HepG2 (cell line): ENCODE results near the gene C1QTNF12. TPM values are rescaled to one million over a fixed set of nuclear protein-coding genes. Genes with fewer than 3 reads are reported as not detected.

ENCODE experiments used
- BORCS8-MEF2B ChIP-seq: sonication (generic); formaldehyde crosslinking; IDR thresholded peaks from 2 replicates; pipeline ENCODE4 v1.8.0; 2022; ENCODE audit warnings: mild to moderate bottlenecking, missing genetic modification reagents
- EP300 ChIP-seq, 3 experiments: sonication (generic) in 1 of 3; formaldehyde crosslinking in 1 of 3; IDR thresholded peaks; 2 replicates each; pipeline versions ENCODE4 v1.5.1 to v1.6.1; 2011 to 2020; ENCODE audit warnings: low read depth in 2 of 3, low read length in 2 of 3, borderline replicate concordance in 1 of 3, improper control_type of control experiment in 1 of 3, mild to moderate bottlenecking in 1 of 3, missing genetic modification reagents in 1 of 3, moderate library complexity in 1 of 3
- FOXJ3 ChIP-seq: sonication (generic); formaldehyde crosslinking; IDR thresholded peaks from 2 replicates; pipeline ENCODE4 v1.4.0; 2020; ENCODE audit warnings: missing genetic modification reagents, mild to moderate bottlenecking, borderline replicate concordance
- HOXA5 ChIP-seq: sonication (generic); formaldehyde crosslinking; IDR thresholded peaks from 2 replicates; pipeline ENCODE4 v1.4.0; 2020; ENCODE audit warnings: missing genetic modification reagents
- KLF12 ChIP-seq: sonication (generic); formaldehyde crosslinking; IDR thresholded peaks from 2 replicates; pipeline ENCODE4 v1.4.0; 2020; ENCODE audit warnings: missing genetic modification reagents, borderline replicate concordance
- MAX ChIP-seq: IDR thresholded peaks from 2 replicates; pipeline ENCODE4 v1.6.1; 2012; ENCODE audit warnings: inconsistent platforms
- MIER3 ChIP-seq: IDR thresholded peaks from 2 replicates; pipeline ENCODE4 v1.6.1; 2016; ENCODE audit warnings: missing compliant biosample characterization, borderline replicate concordance
- PHF20 ChIP-seq: sonication (generic); formaldehyde crosslinking; IDR thresholded peaks from 2 replicates; pipeline ENCODE4 v1.5.0; 2020; ENCODE audit warnings: mild to moderate bottlenecking, missing genetic modification reagents
- POLR2A ChIP-seq, 2 experiments: IDR thresholded peaks; 2 replicates each; pipeline ENCODE4 v1.6.1; 2011; ENCODE audit warnings: low read depth in 2 of 2, low read length in 2 of 2, mild to moderate bottlenecking in 1 of 2, moderate library complexity in 1 of 2; ENCODE audit not compliant: insufficient read depth in 1 of 2
- RXRB ChIP-seq: IDR thresholded peaks from 2 replicates; pipeline ENCODE4 v1.6.1; 2016; ENCODE audit warnings: borderline replicate concordance, missing genetic modification reagents, missing compliant biosample characterization
- SETDB1 ChIP-seq: sonication (generic); formaldehyde crosslinking; IDR thresholded peaks from 2 replicates; pipeline ENCODE4 v1.5.1; 2020; ENCODE audit warnings: missing genetic modification reagents, mild to moderate bottlenecking, borderline replicate concordance
- SMAD1 ChIP-seq: sonication (generic); formaldehyde crosslinking; IDR thresholded peaks from 2 replicates; pipeline ENCODE4 v1.4.0; 2020; ENCODE audit warnings: missing genetic modification reagents, low read depth, mild to moderate bottlenecking, borderline replicate concordance
- TFAP4 ChIP-seq: sonication (generic); IDR thresholded peaks from 2 replicates; pipeline ENCODE4 v1.6.1; 2016; ENCODE audit warnings: low read depth, borderline replicate concordance
- THAP11 ChIP-seq: IDR thresholded peaks from 2 replicates; pipeline ENCODE4 v1.6.1; 2016; ENCODE audit warnings: missing biosample characterization, missing genetic modification reagents
- TSC22D2 ChIP-seq: sonication (generic); formaldehyde crosslinking; IDR thresholded peaks from 2 replicates; pipeline ENCODE4 v1.5.1; 2020; ENCODE audit warnings: missing genetic modification reagents, mild to moderate bottlenecking, borderline replicate concordance
- ZFYVE20 ChIP-seq: sonication (generic); formaldehyde crosslinking; IDR thresholded peaks from 2 replicates; pipeline ENCODE4 v1.8.0; 2023; ENCODE audit warnings: low read depth, mild to moderate bottlenecking, moderate library complexity, missing genetic modification reagents, borderline replicate concordance
- ZNF234 ChIP-seq: sonication (generic); formaldehyde crosslinking; conservative IDR thresholded peaks from 2 replicates; pipeline ENCODE4 v1.5.1; 2020; ENCODE audit warnings: mild to moderate bottlenecking, missing genetic modification reagents
- ZNF251 ChIP-seq: sonication (generic); formaldehyde crosslinking; IDR thresholded peaks from 2 replicates; pipeline ENCODE4 v1.9.0; 2021; ENCODE audit warnings: mild to moderate bottlenecking, missing genetic modification reagents
- ZNF276 ChIP-seq: sonication (generic); formaldehyde crosslinking; IDR thresholded peaks from 2 replicates; pipeline ENCODE4 v1.4.0; 2020; ENCODE audit warnings: mild to moderate bottlenecking, low read depth, missing genetic modification reagents
- ZNF343 ChIP-seq: sonication (generic); formaldehyde crosslinking; IDR thresholded peaks from 2 replicates; pipeline ENCODE4 v1.4.0; 2020; ENCODE audit warnings: mild to moderate bottlenecking, missing genetic modification reagents
- ZNF446 ChIP-seq: sonication (generic); formaldehyde crosslinking; IDR thresholded peaks from 2 replicates; pipeline ENCODE4 v1.5.0; 2020; ENCODE audit warnings: mild to moderate bottlenecking, missing genetic modification reagents
- ZNF558 ChIP-seq: sonication (generic); formaldehyde crosslinking; IDR thresholded peaks from 2 replicates; pipeline ENCODE4 v1.9.0; 2022; ENCODE audit warnings: mild to moderate bottlenecking, missing genetic modification reagents, borderline replicate concordance
- ZNF580 ChIP-seq: IDR thresholded peaks from 2 replicates; pipeline ENCODE4 v1.6.1; 2016; ENCODE audit warnings: low read depth, borderline replicate concordance
- ZNF724P ChIP-seq: sonication (generic); formaldehyde crosslinking; IDR thresholded peaks from 2 replicates; pipeline ENCODE4 v1.8.0; 2022; ENCODE audit warnings: missing genetic modification reagents, borderline replicate concordance
- ZNF83 ChIP-seq: sonication (generic); formaldehyde crosslinking; IDR thresholded peaks from 2 replicates; pipeline ENCODE4 v1.4.0; 2020; ENCODE audit warnings: missing genetic modification reagents, mild to moderate bottlenecking, borderline replicate concordance
- ZSCAN25 ChIP-seq: sonication (generic); formaldehyde crosslinking; IDR thresholded peaks from 2 replicates; pipeline ENCODE4 v1.8.0; 2022; ENCODE audit warnings: mild to moderate bottlenecking, missing genetic modification reagents
- polyA plus RNA-seq, 8 experiments: library from polyadenylated mRNA; depleted of rRNA in 3 of 8; stranded (reverse) in 7 of 8; unstranded in 1 of 8; fragments of >200 nt; fragmentation: Illumina TruSeq in 4 of 8; extraction: Trizol in 4 of 8; gene quantifications; 2 replicates each; pipeline versions ENCODE4 v1.2.1 to v1.2.3, GENCODE V29; 2011 to 2016; ENCODE audit warnings: low read depth in 4 of 8, missing spikeins in 1 of 8, mixed read lengths in 1 of 8; ENCODE audit not compliant: insufficient read depth in 1 of 8
- total RNA-seq, 5 experiments: library from RNA; depleted of rRNA; stranded (reverse); fragments of >200 nt; fragmentation: Illumina TruSeq; extraction: Trizol; gene quantifications; 2 replicates each; pipeline ENCODE4 v1.2.3, GENCODE V29; 2016; ENCODE audit warnings: low read depth in 1 of 5

The C1QTNF12 gene
- total and polyA plus RNA-seq, 2 of the 13 experiments (the other 11 are each of a cell fraction or from before 2014, with no cell fraction given) = 0.18 to 0.64 TPM

- TF ChIP-seq TSC22D2 (CRISPR knock-in tag) (no peak), ZNF83 (0 out of 2 replicates have a peak, but pooled peaks have one; percentile 34), ZNF580 (CRISPR knock-in tag) (peak; percentile 83; the same call in 1 of the 2 replicates), ZNF234 (CRISPR knock-in tag) (peak; percentile 93), PHF20 (CRISPR knock-in tag) (peak; percentile 83; the same call in 1 of the 2 replicates), HOXA5 (CRISPR knock-in tag) (peak; percentile 43; the same call in 1 of the 2 replicates), ZNF276 (CRISPR knock-in tag) (0 out of 2 replicates have a peak, but pooled peaks have one; percentile 86), ZNF558 (no peak), SMAD1 (CRISPR knock-in tag) (peak; percentile 53; the same call in 1 of the 2 replicates), ZNF343 (no peak), RXRB (CRISPR knock-in tag) (peak; percentile 8; the same call in 1 of the 2 replicates), POLR2A (IDR thresholded peaks at IDR 0.05; ENCODE audit: insufficient read depth in 1 of 2, low read depth in 2 of 2, low read length in 2 of 2) (peak in 1 of 2 experiments; percentile 47; a peak in 2 of 4 replicates), ZNF251 (CRISPR knock-in tag) (no peak), MAX (peak; percentile 86), ZNF724P (CRISPR knock-in tag) (peak; percentile 88), BORCS8-MEF2B (CRISPR knock-in tag) (peak; percentile 84; the same call in 1 of the 2 replicates), ZSCAN25 (CRISPR knock-in tag) (0 out of 2 replicates have a peak, but pooled peaks have one; percentile 29), THAP11 (CRISPR knock-in tag) (peak; percentile 93), KLF12 (peak; percentile 47; the same call in 1 of the 2 replicates), ZNF446 (peak; percentile 80; the same call in 1 of the 2 replicates), ZFYVE20 (0 out of 2 replicates have a peak, but pooled peaks have one; percentile 32), SETDB1 (CRISPR knock-in tag) (no peak), EP300 (IDR thresholded peaks at IDR 0.05; ENCODE audit: low read depth in 2 of 2, low read length in 2 of 2) (0 out of 4 replicates have a peak, but pooled peaks of 1 of the 2 experiments have one; percentile 17), EP300 (CRISPR knock-in tag; IDR thresholded peaks at IDR 0.05; ENCODE audit: borderline replicate concordance) (no peak), FOXJ3 (CRISPR knock-in tag) (no peak), MIER3 (CRISPR knock-in tag) (0 out of 2 replicates have a peak, but pooled peaks have one; percentile 27), TFAP4 (peak; percentile 19; the same call in 1 of the 2 replicates)
Measured at GRCh38 chr1:1273512-1274298, 27.2 kb upstream of the C1QTNF12 start, which contains the start of gene UBE2J2 (continued).
